Activated CD4-positive, alpha-beta T cell treated with anti-CD3 and anti-CD28 coated beads, Interleukin-2, amount 50 U/mL, for 16 hours (primary cell): ENCODE data around the gene UTP11.

Experiments
- DNase-seq: peaks from one replicate; pipeline ENCODE4 v3.0.0-alpha.2; 2020

The UTP11 gene

GRCh38 chr1:38003261-38004250, 9.0 kb upstream of the UTP11 start:
- DNase-seq = no peak

DNA sequence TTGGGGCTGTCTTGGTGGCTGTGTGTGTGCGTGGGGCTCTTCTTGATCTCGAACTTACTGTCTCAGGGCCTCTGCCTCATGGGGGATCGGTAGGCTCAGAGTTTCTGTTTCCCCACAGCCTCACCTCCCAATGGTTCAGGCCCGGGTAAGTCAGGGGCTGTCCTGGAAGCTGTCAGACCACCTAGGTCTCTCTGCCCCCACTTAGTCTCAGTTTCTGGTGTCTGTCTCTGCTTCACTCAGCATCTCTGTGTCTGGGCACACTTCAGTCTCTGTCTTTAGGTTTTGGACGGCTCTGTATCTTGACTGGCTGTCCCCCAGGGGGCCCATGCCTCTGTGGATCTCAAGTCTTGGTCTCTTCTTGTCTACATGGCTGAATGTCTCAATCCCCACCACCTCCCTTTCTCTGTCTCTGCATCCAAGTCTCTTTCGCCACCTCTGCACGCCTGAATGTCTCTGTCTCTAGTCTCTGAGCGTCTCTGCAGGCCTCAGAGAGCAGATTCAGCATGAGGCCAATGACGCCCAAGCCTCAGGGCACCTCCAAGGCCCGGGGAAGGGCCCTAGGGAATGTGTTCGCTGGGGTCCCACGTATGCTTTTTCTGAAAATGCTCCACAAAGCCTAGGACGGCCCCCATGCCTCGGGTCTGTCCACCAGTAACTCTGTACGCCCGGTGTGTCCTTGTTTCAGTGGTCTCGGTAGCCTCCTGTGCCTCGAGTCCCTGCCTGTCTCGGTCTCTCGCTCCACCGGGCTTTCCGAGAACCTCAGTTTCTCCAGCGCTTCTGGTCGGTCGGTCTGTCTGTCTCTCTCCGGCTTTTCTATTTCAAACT, 8.0 kb upstream of the UTP11 start:
- DNase-seq = no peak

DNA sequence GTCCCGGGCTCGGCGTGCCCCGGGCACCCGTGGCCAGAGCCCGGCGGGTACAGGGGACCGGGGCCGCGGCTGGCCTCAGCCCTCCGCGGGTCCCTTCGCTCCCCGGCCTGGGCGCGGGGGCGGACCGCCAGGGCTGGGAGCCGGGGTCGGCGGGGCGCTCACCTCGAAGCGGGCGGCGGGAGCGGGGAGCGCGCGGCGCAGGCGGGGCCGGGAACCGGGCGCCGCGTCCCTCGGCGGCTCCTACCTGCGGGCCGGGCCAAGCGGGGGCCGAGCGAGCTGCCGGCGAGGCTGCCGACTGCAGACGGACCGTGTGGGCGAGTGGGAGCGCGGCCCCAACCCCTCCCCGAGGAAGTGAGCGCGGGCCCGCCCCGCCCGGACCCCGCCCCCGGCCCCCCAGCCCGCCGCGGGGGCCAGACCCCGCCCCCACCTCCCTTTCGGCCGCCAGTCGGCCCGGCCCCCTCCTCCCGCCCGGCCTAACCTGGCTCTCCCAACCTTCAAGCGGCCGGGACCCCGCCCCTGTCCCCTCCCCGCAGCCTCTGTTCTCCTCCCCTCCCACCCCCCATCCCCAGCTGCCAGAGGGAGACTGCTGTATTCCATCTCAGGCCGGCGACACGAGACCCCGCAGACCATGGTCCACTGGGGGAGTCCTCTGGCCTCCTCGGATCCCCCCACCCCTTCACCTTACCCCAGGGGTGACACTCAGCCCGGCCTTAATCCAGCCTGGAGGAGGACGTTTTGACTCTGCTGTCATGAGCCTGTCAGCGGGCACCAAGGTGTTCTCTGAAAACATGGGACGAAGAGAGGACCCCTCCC, 7.1 kb upstream of the UTP11 start, which contains the start of gene FHL3:
Gene FHL3, minus strand, starts transcription at position 320 of the 813 bp plus-strand sequence. CDS start 6,102 bp downstream, outside the sequence.
- peak; percentile 58 for DNase-seq

DNA sequence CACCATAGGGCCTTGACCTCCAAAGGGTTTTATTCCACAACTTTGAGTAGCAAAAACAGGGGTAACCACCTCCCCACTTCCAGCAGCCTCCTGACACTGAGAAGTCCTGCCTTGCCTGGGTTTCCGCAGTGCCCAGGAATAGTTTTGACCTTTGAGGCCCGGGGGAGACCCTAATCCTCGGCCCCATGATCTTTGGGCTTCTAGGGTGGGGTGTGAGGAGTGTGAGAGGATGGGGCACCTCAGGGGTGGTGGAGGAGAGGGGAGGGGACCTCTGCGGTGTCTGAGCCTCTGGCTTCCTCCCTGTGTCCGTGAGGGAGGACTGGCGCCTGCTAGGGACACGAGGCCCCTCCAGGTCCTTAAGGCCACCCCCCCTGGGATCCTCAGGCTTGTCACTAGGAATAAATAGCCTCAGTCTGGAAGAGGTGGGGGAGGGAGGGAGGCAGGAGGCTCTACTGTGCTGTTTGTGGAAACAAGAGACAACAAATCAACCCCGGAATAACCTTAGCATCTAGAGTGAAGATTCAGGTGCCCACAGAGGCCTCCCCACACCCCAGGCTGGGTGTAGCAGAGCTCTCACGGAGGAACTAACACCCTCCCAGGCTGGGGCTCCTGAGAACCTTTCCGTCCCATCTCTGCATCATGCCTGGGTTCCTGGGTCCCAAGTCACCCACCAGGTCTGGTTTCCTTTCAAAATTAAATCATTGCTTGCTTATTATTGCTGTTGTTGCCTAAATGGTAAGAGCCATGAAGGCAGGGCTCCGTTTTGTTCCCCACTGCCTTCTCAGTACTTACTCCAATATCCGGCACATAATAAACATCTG, 6.3 kb upstream of the UTP11 start:
- no peak for DNase-seq

- peak; percentile 78 for DNase-seq
Observed at GRCh38 chr1:38009088-38009840, 3.3 kb upstream of the UTP11 start.

DNA sequence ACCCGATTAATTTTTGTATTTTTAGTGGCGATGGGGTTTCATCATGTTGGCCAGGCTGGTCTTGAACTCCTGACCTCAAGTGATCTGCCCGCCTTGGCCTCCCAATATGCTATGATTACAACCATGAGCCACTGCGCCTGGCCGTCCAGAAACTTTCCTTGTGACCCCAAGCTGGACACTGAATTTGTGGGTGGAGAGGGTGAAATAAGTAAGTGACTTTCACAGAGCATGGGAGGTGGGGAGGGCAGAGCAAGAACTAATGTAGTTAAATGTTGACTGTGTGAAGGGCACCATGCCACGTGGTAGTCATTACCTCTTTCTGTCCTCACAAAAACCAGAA, 2.7 kb upstream of the UTP11 start:
- DNase-seq = no peak

GRCh38 chr1:38013227-38013622, 691 bp downstream of the UTP11 start:
- DNase-seq = no peak

DNA sequence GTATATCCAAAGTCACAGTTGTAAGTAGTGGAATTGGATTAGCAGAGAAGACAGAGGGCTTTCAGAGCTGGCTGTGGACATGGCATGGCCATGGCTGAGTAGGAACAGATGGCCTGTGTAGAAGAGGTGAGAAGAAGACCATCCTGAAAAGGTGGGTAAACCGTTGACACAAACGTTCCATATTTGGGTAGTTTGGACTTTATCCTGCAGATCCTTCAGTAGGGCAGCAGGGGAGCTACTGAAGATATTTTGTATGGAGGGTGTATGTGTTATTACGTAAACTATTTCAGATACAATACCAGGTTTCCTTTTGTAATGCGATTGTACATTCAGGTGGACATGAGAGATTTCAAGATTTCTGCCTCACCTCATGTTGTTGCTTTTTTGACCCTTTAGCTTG, 1.6 kb downstream of the UTP11 start:
- DNase-seq = no peak

- no peak for DNase-seq
Observed at GRCh38 chr1:38014724-38015424, 2.3 kb downstream of the UTP11 start.

- no peak for DNase-seq
Observed at GRCh38 chr1:38015978-38016725, 3.6 kb downstream of the UTP11 start.

GRCh38 chr1:38018864-38019343, 6.4 kb downstream of the UTP11 start:
- DNase-seq = peak; percentile 40

DNA sequence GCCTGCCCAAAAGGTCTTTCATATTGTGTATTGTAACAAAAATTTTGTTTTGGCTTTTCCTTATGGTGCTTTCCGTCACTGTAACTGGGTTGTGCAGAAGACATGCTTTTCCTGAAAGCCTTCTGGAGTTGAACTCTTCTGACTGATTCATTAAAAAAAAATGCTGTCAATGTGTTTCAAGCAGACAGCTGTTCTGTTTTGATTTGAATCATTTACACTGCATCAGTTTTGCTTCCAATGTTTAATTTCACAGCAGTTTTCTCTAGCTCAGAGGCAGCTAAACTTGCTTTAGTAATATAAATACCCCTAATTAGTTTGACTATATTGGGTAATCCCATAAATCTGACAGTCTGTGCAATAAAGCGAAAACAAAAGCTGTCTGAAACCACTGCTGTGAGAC, 7.9 kb downstream of the UTP11 start:
- no peak for DNase-seq

GRCh38 chr1:38021969-38022368, 9.4 kb downstream of the UTP11 start:
- no peak for DNase-seq

- DNase-seq = no peak
Observed at GRCh38 chr1:38022810-38023209, 10.3 kb downstream of the UTP11 start.

DNA sequence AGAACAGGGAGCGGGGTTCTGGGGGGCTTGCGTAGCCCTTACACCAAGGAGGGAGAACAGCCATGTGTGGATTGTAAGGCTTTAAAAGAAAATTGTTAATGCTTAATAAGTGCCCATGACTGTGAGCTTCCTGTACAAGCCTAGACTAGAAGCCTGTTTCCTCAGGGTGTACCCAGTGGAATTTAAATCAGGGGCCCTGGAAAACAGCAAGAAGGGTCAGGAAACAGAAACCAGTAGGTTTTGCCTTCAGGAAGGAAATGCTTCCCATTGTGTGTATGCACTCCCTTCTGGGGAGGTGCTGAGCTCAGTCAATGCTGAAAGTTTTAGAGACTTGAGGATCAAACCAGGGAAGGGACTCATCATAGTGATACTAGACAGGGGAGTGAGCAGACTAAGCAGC, 12.7 kb downstream of the UTP11 start:
- DNase-seq = no peak

GRCh38 chr1:38025664-38026063, 13.1 kb downstream of the UTP11 start:
- no peak for DNase-seq

DNA sequence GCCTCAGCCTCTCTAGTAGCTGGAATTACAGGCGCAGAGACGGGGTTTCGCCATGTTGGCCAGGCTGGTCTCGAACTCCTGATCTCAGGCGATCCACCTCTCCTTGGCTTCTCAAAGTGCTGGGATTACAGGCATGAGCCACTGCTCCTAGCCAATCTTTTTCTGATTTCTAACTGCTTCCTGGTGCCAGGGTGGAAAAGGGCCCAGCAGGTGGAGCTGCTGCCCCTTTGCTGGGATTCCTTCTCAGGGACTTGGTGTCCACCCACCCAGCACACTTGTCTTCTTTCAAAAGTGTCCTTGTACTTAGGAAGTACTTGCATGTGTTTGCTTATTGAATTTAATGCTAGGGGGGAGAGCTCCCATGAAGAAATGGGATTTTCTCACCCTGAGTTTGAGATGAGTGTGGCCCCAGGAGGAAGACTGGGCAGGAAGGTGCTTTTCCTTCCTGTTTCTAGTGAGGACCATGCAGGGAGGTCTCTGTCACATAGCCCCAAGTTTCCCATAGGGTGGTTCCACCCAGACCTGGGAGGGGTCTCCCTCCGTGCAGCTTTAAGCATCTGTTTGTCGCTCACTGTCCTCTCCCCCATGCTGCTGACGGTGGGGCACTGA, 14.2 kb downstream of the UTP11 start:
- DNase-seq = peak; percentile 57

GRCh38 chr1:38027201-38028104, 14.9 kb downstream of the UTP11 start:
- no peak for DNase-seq
